GM12892 (cell line): Measurements from ENCODE around the gene BMP10.

Source experiments
- POLR2A ChIP-seq: IDR thresholded peaks from 2 replicates; pipeline ENCODE4 v1.6.1; 2011; ENCODE audit warnings: low read depth, low read length, control low read depth
- POLR2AphosphoS5 ChIP-seq: IDR thresholded peaks from 2 replicates; pipeline ENCODE4 v1.6.1; 2011; ENCODE audit warnings: low read depth, low read length, control low read depth
- TAF1 ChIP-seq: IDR thresholded peaks from 2 replicates; pipeline ENCODE4 v1.6.1; 2011; ENCODE audit warnings: low read depth, mild to moderate bottlenecking, control low read depth, low read length, borderline replicate concordance

- no peak for TF ChIP-seq TAF1
- TF ChIP-seq POLR2AphosphoS5: no peak
- no peak for TF ChIP-seq POLR2A
Observed at GRCh38 chr2:68862889-68863288, 8.3 kb downstream of the BMP10 start.
